ENCODE measurements around the gene PRR12. TPM values are rescaled to one million over a fixed set of nuclear protein-coding genes. Genes with fewer than 3 reads are reported as not detected.

Gene PRR12
- total and polyA plus RNA-seq, 4 donors = 0.86 to 3.5 (median 2.8) TPM

DNA sequence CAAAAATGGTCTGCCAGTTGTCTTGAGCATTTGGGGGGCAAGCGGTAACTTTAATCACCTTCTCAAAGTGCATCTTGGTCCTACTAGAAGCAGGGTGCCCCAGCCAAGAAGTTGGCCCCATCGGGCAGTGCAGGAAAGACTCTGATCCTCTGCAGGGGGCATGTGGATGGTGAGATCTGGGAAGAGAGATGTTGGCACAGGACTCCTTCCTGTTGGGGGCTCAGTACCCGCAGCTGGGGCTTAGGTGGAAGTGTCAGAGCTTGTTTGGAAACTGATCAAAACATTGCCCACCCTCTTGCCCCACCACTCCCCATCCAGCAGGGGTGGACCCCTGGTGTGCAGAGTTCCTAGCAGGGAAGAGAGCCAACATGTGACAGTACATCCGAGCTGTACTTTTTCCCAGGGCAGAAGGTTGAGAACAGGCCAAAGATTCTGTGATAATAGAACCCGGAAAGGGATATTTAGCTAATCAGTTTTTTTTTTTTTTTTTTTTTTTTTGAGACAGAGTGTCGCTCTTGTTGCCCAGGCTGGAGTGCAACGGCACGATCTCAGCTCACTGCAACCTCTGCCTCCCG is 40.1 kb downstream of the PRR12 start:
- H3K27me3 ChIP-seq (ENCODE audit: control insufficient read depth in 4 of 4, insufficient read depth in 4 of 4, low read length in 3 of 4) = no peaks in the 10 kb centered on the region
- no peak overlapping the region for H3K9ac ChIP-seq (ENCODE audit: low read depth in 1 of 2, low read length in 2 of 2)
- H3K9me3 ChIP-seq (ENCODE audit: control insufficient read depth in 4 of 4, low read length in 3 of 4) = no peaks in the 10 kb centered on the region
- peaks cover 2 to 5% (median 4%) of the 10 kb centered on the region in 4 donors for H3K36me3 ChIP-seq (ENCODE audit: control insufficient read depth in 4 of 4, insufficient read depth in 3 of 4, low read depth in 1 of 4, low read length in 3 of 4)
- no peak overlapping the region for H3K4me3 ChIP-seq (ENCODE audit: low read depth in 1 of 3, low read length in 3 of 3)
- H3K27ac ChIP-seq (ENCODE audit: low read depth in 1 of 2, low read length in 2 of 2) = no peak overlapping the region
- peak; percentile 14 for TF ChIP-seq NR2F2 (IDR thresholded peaks at IDR 0.05)
- no peak for TF ChIP-seq RAD21 (IDR thresholded peaks at IDR 0.05)
- WGBS = 31% methylated on average over 9 of the region's 9 CpGs
- DNase-seq (ENCODE audit: low spot score) = no peak
- peaks cover 0 to 4% (median 0%) of the 10 kb centered on the region in 4 donors for H3K4me1 ChIP-seq (ENCODE audit: control insufficient read depth in 4 of 4, insufficient read depth in 4 of 4, low read length in 3 of 4)

DNA sequence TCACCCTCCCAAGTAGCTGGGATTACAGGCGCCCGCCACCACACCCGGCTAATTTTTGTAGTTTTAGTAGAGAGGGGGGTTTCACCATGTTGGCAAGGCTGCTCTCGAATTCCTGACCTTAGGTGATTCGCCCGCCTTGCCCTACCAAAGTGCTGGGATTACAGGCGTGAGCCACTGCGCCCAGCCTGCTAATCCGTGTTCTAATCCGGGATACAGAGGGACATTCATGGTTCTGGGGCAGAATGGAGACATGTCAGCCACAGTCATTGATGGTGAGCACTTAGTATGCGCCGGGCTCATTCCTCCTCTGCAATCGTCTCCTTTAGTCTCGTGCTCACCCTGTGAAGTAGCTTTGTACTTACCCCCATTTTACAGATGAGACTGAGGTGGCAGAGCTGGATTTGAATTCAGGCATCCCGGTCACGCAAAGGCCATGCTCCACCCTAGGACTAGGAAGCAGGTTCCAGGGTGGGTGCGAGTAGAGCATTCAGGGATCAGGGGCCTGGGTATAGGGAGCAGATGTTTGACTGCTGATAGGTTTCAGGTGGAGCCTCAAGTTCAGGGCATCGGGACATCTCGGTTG is 40.7 kb downstream of the PRR12 start:
- H3K36me3 ChIP-seq (ENCODE audit: control insufficient read depth in 4 of 4, insufficient read depth in 3 of 4, low read depth in 1 of 4, low read length in 3 of 4) = peaks cover 2 to 4% (median 3%) of the 10 kb centered on the region in 4 donors
- no peak for DNase-seq (ENCODE audit: low spot score)
- WGBS = 83% methylated on average over 19 of the region's 19 CpGs
- H3K4me1 ChIP-seq (ENCODE audit: control insufficient read depth in 4 of 4, insufficient read depth in 4 of 4, low read length in 3 of 4) = peaks cover 0 to 6% (median 0%) of the 10 kb centered on the region in 4 donors
- no peaks in the 10 kb centered on the region for H3K9me3 ChIP-seq (ENCODE audit: control insufficient read depth in 4 of 4, low read length in 3 of 4)
- TF ChIP-seq, protein P1, sequence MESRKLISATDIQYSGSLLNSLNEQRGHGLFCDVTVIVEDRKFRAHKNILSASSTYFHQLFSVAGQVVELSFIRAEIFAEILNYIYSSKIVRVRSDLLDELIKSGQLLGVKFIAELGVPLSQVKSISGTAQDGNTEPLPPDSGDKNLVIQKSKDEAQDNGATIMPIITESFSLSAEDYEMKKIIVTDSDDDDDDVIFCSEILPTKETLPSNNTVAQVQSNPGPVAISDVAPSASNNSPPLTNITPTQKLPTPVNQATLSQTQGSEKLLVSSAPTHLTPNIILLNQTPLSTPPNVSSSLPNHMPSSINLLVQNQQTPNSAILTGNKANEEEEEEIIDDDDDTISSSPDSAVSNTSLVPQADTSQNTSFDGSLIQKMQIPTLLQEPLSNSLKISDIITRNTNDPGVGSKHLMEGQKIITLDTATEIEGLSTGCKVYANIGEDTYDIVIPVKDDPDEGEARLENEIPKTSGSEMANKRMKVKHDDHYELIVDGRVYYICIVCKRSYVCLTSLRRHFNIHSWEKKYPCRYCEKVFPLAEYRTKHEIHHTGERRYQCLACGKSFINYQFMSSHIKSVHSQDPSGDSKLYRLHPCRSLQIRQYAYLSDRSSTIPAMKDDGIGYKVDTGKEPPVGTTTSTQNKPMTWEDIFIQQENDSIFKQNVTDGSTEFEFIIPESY (IDR thresholded peaks at IDR 0.05) = no peak
- no peak for TF ChIP-seq RAD21 (IDR thresholded peaks at IDR 0.05)
- no peak for TF ChIP-seq YY1 (IDR thresholded peaks at IDR 0.05)
- TF ChIP-seq FOXA2 (IDR thresholded peaks at IDR 0.05) = no peak
- no peak for TF ChIP-seq HNF4A (conservative IDR thresholded peaks at IDR 0.05)
- TF ChIP-seq, protein P2, sequence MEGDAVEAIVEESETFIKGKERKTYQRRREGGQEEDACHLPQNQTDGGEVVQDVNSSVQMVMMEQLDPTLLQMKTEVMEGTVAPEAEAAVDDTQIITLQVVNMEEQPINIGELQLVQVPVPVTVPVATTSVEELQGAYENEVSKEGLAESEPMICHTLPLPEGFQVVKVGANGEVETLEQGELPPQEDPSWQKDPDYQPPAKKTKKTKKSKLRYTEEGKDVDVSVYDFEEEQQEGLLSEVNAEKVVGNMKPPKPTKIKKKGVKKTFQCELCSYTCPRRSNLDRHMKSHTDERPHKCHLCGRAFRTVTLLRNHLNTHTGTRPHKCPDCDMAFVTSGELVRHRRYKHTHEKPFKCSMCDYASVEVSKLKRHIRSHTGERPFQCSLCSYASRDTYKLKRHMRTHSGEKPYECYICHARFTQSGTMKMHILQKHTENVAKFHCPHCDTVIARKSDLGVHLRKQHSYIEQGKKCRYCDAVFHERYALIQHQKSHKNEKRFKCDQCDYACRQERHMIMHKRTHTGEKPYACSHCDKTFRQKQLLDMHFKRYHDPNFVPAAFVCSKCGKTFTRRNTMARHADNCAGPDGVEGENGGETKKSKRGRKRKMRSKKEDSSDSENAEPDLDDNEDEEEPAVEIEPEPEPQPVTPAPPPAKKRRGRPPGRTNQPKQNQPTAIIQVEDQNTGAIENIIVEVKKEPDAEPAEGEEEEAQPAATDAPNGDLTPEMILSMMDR (IDR thresholded peaks at IDR 0.05; ENCODE audit: low read depth, low read length, missing input control) = no peak
- no peak for TF ChIP-seq GABPA (IDR thresholded peaks at IDR 0.05 in 1 of 2, conservative IDR thresholded peaks at IDR 0.05 in 1 of 2)
- H3K27me3 ChIP-seq (ENCODE audit: control insufficient read depth in 4 of 4, insufficient read depth in 4 of 4, low read length in 3 of 4) = no peaks in the 10 kb centered on the region
- no peak overlapping the region for H3K4me3 ChIP-seq (ENCODE audit: low read depth in 1 of 3, low read length in 3 of 3)
- no peak overlapping the region for H3K27ac ChIP-seq (ENCODE audit: low read depth in 1 of 2, low read length in 2 of 2)
- H3K9ac ChIP-seq (ENCODE audit: low read depth in 1 of 2, low read length in 2 of 2) = no peak overlapping the region

DNA sequence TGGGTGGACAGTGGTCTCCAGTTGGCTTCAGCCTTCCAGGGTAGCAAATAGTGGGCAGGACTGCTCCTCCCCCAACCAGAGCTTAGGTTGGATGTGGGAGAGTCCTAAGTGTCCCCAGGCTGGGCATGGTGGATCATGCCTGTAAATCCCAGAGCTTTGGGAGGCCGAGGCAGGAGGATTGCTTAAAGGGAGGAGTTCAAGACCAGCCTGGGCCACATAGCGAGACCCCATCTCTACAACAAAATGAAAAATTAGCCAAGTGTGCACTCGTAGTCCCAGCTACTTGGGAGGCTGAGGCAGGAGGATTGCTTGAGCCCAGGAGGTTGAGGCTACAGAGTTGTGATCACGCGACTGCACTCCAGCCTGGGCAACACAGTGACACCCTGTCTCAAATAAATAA is 41.6 kb downstream of the PRR12 start:
- H3K4me3 ChIP-seq (ENCODE audit: low read depth in 1 of 3, low read length in 3 of 3) = no peak overlapping the region
- 95% methylated on average over 5 of the region's 5 CpGs for WGBS
- H3K4me1 ChIP-seq (ENCODE audit: control insufficient read depth in 4 of 4, insufficient read depth in 4 of 4, low read length in 3 of 4) = peaks cover 0 to 6% (median 0%) of the 10 kb centered on the region in 4 donors
- H3K27ac ChIP-seq (ENCODE audit: low read depth in 1 of 2, low read length in 2 of 2) = no peak overlapping the region
- peaks cover 0 to 3% (median 1%) of the 10 kb centered on the region in 4 donors for H3K36me3 ChIP-seq (ENCODE audit: control insufficient read depth in 4 of 4, insufficient read depth in 3 of 4, low read depth in 1 of 4, low read length in 3 of 4)
- H3K9ac ChIP-seq (ENCODE audit: low read depth in 1 of 2, low read length in 2 of 2) = no peak overlapping the region
- DNase-seq (ENCODE audit: low spot score) = no peak
- H3K9me3 ChIP-seq (ENCODE audit: control insufficient read depth in 4 of 4, low read length in 3 of 4) = no peaks in the 10 kb centered on the region
- H3K27me3 ChIP-seq (ENCODE audit: control insufficient read depth in 4 of 4, insufficient read depth in 4 of 4, low read length in 3 of 4) = no peaks in the 10 kb centered on the region
- TF ChIP-seq, protein P3, sequence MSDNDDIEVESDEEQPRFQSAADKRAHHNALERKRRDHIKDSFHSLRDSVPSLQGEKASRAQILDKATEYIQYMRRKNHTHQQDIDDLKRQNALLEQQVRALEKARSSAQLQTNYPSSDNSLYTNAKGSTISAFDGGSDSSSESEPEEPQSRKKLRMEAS (IDR thresholded peaks at IDR 0.05) = no peak
- TF ChIP-seq RAD21 (IDR thresholded peaks at IDR 0.05) (no peak), GABPA (IDR thresholded peaks at IDR 0.05 in 1 of 2, conservative IDR thresholded peaks at IDR 0.05 in 1 of 2) (no peak), NR2F2 (IDR thresholded peaks at IDR 0.05) (no peak), SP1 (IDR thresholded peaks at IDR 0.05) (no peak), JUND (IDR thresholded peaks at IDR 0.05) (no peak), FOXA2 (IDR thresholded peaks at IDR 0.05) (no peak), RXRA (IDR thresholded peaks at IDR 0.05) (no peak), HNF4G (IDR thresholded peaks at IDR 0.05) (no peak), FOXA1 (IDR thresholded peaks at IDR 0.05) (no peak), EGR1 (IDR thresholded peaks at IDR 0.05; ENCODE audit: low read depth in 2 of 2) (no peak)
- TF ChIP-seq, protein P2 (IDR thresholded peaks at IDR 0.05; ENCODE audit: low read depth, low read length, missing input control) = no peak
- TF ChIP-seq, protein P4, sequence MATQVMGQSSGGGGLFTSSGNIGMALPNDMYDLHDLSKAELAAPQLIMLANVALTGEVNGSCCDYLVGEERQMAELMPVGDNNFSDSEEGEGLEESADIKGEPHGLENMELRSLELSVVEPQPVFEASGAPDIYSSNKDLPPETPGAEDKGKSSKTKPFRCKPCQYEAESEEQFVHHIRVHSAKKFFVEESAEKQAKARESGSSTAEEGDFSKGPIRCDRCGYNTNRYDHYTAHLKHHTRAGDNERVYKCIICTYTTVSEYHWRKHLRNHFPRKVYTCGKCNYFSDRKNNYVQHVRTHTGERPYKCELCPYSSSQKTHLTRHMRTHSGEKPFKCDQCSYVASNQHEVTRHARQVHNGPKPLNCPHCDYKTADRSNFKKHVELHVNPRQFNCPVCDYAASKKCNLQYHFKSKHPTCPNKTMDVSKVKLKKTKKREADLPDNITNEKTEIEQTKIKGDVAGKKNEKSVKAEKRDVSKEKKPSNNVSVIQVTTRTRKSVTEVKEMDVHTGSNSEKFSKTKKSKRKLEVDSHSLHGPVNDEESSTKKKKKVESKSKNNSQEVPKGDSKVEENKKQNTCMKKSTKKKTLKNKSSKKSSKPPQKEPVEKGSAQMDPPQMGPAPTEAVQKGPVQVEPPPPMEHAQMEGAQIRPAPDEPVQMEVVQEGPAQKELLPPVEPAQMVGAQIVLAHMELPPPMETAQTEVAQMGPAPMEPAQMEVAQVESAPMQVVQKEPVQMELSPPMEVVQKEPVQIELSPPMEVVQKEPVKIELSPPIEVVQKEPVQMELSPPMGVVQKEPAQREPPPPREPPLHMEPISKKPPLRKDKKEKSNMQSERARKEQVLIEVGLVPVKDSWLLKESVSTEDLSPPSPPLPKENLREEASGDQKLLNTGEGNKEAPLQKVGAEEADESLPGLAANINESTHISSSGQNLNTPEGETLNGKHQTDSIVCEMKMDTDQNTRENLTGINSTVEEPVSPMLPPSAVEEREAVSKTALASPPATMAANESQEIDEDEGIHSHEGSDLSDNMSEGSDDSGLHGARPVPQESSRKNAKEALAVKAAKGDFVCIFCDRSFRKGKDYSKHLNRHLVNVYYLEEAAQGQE (IDR thresholded peaks at IDR 0.05) = no peak
- TF ChIP-seq, protein P5, sequence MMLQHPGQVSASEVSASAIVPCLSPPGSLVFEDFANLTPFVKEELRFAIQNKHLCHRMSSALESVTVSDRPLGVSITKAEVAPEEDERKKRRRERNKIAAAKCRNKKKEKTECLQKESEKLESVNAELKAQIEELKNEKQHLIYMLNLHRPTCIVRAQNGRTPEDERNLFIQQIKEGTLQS (IDR thresholded peaks at IDR 0.05) = no peak

Data from liver (tissue), 9 donors.